ENCODE measurements around the gene HPX. TPM values are rescaled to one million over a fixed set of nuclear protein-coding genes. Genes with fewer than 3 reads are reported as not detected.

HPX gene
- total RNA-seq, 1 experiment from 2014 or later, result 1.2 TPM

- WGBS (ENCODE audit: extremely low coverage, insufficient read length, low lambda C conversion rate), result no CpG with 5 or more reads among the region's 3 CpGs
- Histone ChIP-seq H4K20me1 (ENCODE audit: control insufficient read depth, insufficient read depth, insufficient read length) (no peaks in the 10 kb centered on the region), H4K5ac (ENCODE audit: insufficient read length, low read depth, low read length) (no peak overlapping the region), H3K27me3 (ENCODE audit: insufficient read depth, low read length) (no peaks in the 10 kb centered on the region), H3T11ph (ENCODE audit: low read length) (no peak overlapping the region), H2AK5ac (ENCODE audit: insufficient read length, low read length) (no peak overlapping the region), H3K9me3 (ENCODE audit: control insufficient read depth, low read depth, low read length) (no peaks in the 10 kb centered on the region), H2BK20ac (ENCODE audit: low read depth, low read length, poor library complexity, severe bottlenecking) (no peak overlapping the region), H2BK15ac (ENCODE audit: low read depth, low read length) (no peak overlapping the region), H3K56ac (ENCODE audit: insufficient read length, low read depth, low read length) (no peak overlapping the region), H3K79me2 (ENCODE audit: insufficient read depth, low read length) (no peaks in the 10 kb centered on the region), H3K23me2 (ENCODE audit: insufficient read length, low read depth, low read length, poor library complexity, severe bottlenecking) (no peaks in the 10 kb centered on the region), H3K9ac (ENCODE audit: extremely low read depth, insufficient read length, low read length) (no peak overlapping the region), H2AFZ (ENCODE audit: low read length) (no peak overlapping the region), H4K91ac (ENCODE audit: insufficient read length, low read depth, low read length) (no peak overlapping the region), H2BK120ac (ENCODE audit: low read depth, low read length, poor library complexity, severe bottlenecking) (no peak overlapping the region), H3K18ac (ENCODE audit: insufficient read length, low read depth, low read length) (no peak overlapping the region), H2BK5ac (ENCODE audit: insufficient read length, low read length) (no peak overlapping the region), H3K4ac (ENCODE audit: low read depth, low read length) (no peak overlapping the region), H3K14ac (ENCODE audit: insufficient read depth, low read length) (no peak overlapping the region), H3K79me1 (ENCODE audit: insufficient read depth, low read depth, low read length, poor library complexity, severe bottlenecking) (no peaks in the 10 kb centered on the region), H3K27ac (ENCODE audit: insufficient read length, low read depth, low read length) (no peak overlapping the region), H4K8ac (replicated peaks; ENCODE audit: insufficient read length, low read depth, low read length) (no peak overlapping the region), H3K4me2 (ENCODE audit: insufficient read depth, insufficient read length, low read length) (no peak overlapping the region), H3K4me1 (ENCODE audit: insufficient read depth, low read length) (no peaks in the 10 kb centered on the region), H2BK12ac (ENCODE audit: insufficient read length, low read depth, low read length) (no peak overlapping the region), H3K23ac (ENCODE audit: insufficient read length, low read depth, low read length) (no peak overlapping the region)
- Mint-ChIP-seq H3K4me1 (no peaks in the 10 kb centered on the region), H3K36me3 (ENCODE audit: insufficient read depth in 1 of 3, low read depth in 3 of 3) (peaks cover 0 to 5% (median 3%) of the 10 kb centered on the region in 3 experiments; a peak in 5 of 7 replicates), H3K9me3 (no peaks in the 10 kb centered on the region), H3K4me3 (no peak overlapping the region), H3K27me3 (ENCODE audit: low read depth) (no peaks in the 10 kb centered on the region), H3K27ac (no peak overlapping the region)
- no peak for DNase-seq
- TF ChIP-seq CTCF (conservative IDR thresholded peaks at IDR 0.05), result no peak
These were observed 48.0 kb upstream of the HPX start for GRCh38 chr11:6488821-6489220.
